CD4-positive, alpha-beta memory T cell (primary cell): ENCODE results near the gene ACP6. TPM values are rescaled to one million over a fixed set of nuclear protein-coding genes. Genes with fewer than 3 reads are reported as not detected.

Source experiments
- CTCF ChIA-PET: fragments of 350-600 bp; sonication (Branson Sonifier 250); formaldehyde crosslinking; loops from one replicate; lab custom pipeline; 2021; ENCODE audit warnings: inconsistent platforms; ENCODE audit not compliant: partially characterized antibody; lab: Charles Lee
- POLR2A ChIA-PET: fragments of 350-600 bp; sonication (Branson Sonifier 250); formaldehyde crosslinking; loops from one replicate; lab custom pipeline; 2021; ENCODE audit not compliant: partially characterized antibody; lab: Charles Lee
- DNase-seq, 5 donors: peaks; one replicate each; pipeline versions ENCODE4 v3.0.0 to v3.0.0-alpha.2; 2020 to 2022; ENCODE audit warnings: mixed read lengths in 1 of 5
- H3K27ac ChIP-seq: one replicate; pipeline ENCODE4 v1.7.0; 2013; ENCODE audit warnings: low read depth, low read length
- H3K27me3 ChIP-seq: 2 replicates; pipeline ENCODE4 v1.7.0; 2013; ENCODE audit warnings: mild to moderate bottlenecking, low read length, moderate library complexity; ENCODE audit not compliant: insufficient read depth
- H3K36me3 ChIP-seq: 2 replicates; pipeline ENCODE4 v1.7.0; 2013; ENCODE audit warnings: mild to moderate bottlenecking, low read length, moderate library complexity; ENCODE audit not compliant: insufficient read depth
- H3K4me1 ChIP-seq: 2 replicates; pipeline ENCODE4 v1.7.0; 2013; ENCODE audit warnings: mild to moderate bottlenecking, low read length, moderate library complexity; ENCODE audit not compliant: insufficient read depth
- H3K4me3 ChIP-seq, 2 donors: one replicate each; pipeline ENCODE4 v1.7.0; 2013; ENCODE audit warnings: low read length in 2 of 2, mild to moderate bottlenecking in 1 of 2
- H3K9me3 ChIP-seq, 2 donors: one replicate each; pipeline ENCODE4 v1.7.0; 2013; ENCODE audit warnings: low read length in 2 of 2, control low read depth in 1 of 2; ENCODE audit not compliant: control insufficient read depth in 1 of 2
- H3K27ac Mint-ChIP-seq, 7 donors: one replicate each; pipeline ENCODE4 v1.8.0; 2020 to 2021; ENCODE audit warnings: mixed read lengths in 7 of 7, mild to moderate bottlenecking in 6 of 7, inconsistent platforms in 3 of 7, moderate library complexity in 3 of 7
- H3K27me3 Mint-ChIP-seq, 2 donors: one replicate each; pipeline ENCODE4 v1.8.0; 2020 to 2021; ENCODE audit warnings: mixed read lengths in 2 of 2
- H3K36me3 Mint-ChIP-seq, 2 donors: one replicate each; pipeline ENCODE4 v1.8.0; 2020 to 2021; ENCODE audit warnings: mixed read lengths in 2 of 2, inconsistent platforms in 1 of 2, mild to moderate bottlenecking in 1 of 2
- H3K4me1 Mint-ChIP-seq, 4 donors: one replicate each; pipeline ENCODE4 v1.8.0; 2020 to 2021; ENCODE audit warnings: mixed read lengths in 4 of 4, mild to moderate bottlenecking in 1 of 4
- H3K4me3 Mint-ChIP-seq, 8 donors: one replicate each; pipeline ENCODE4 v1.8.0; 2020 to 2021; ENCODE audit warnings: mixed read lengths in 8 of 8, mild to moderate bottlenecking in 7 of 8, moderate library complexity in 6 of 8, inconsistent platforms in 3 of 8
- H3K9me3 Mint-ChIP-seq, 8 donors: one replicate each; pipeline ENCODE4 v1.8.0; 2020 to 2021; ENCODE audit warnings: mixed read lengths in 8 of 8, mild to moderate bottlenecking in 5 of 8, inconsistent platforms in 3 of 8, moderate library complexity in 1 of 8
- intact Hi-C: fragments of 100-400 bp; cut with micrococcal nuclease; formaldehyde crosslinking; loops from one replicate; pipeline ENCODE4 v1.15.1; 2023
- polyA plus RNA-seq, 2 donors: library from polyadenylated mRNA; unstranded; fragments of 300-500 nt; fragmentation: Illumina TruSeq; gene quantifications; one replicate each; pipeline ENCODE4 v1.2.3, GENCODE V29; 2021
- total RNA-seq, 2 experiments: library from RNA; stranded (reverse); gene quantifications; one replicate each; pipeline ENCODE4 v1.2.3, GENCODE V29; 2021

Gene ACP6
- total RNA-seq: 10 to 100 TPM; 22.0 to 22.7 TPM
- polyA plus RNA-seq: 10 to 100 TPM; 15.4 to 18.3 TPM

DNA sequence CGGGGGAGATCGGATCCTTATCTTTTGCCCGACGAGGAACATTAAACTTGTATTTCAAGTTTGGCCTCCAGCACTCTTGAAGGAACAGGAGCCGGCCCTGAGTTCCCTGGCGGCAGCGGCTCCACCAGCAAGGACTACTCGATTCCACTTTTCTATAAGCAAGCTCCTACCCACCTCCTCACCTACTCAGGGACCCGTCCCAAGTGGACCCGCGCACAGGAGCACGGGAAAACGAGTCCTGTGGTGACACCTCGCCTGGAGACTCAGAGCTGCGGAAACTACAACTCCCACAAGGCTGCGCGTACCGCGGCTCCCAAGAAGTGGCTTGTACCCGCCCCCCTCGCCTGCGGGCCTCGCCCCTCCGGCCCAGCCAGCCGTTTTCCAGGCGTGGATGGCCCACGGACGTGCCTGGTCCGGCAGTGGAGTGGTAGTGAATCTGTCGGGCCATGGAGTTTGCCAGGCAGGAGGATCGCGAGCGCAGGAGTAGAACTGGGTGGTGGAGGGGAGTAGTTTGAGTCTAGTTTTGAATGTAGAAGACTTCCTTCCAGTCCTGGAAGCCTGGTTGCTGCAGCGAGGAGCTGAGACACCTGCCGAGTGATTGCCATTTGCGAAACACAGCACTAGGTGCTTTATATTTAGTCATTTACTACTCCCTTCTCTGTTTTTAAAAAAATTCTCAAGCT, at the start of gene ACP6:
TSS of gene ACP6 (minus strand) at position 206 of the 683 bp plus-strand sequence. CDS start 476 bp downstream, outside the sequence.
- Histone ChIP-seq H3K4me3 (peak within 1 kb of the TSS; percentile 79 to 91), H3K9me3 (no peaks in the 10 kb centered on the region), H3K27ac (peak within 1 kb of the TSS; percentile 70), H3K36me3 (no peaks in the 10 kb centered on the region), H3K27me3 (no peaks in the 10 kb centered on the region), H3K4me1 (peaks cover 14% of the 10 kb centered on the region)
- intact Hi-C loops: loop anchor here (1.0 to 2.0 kb wide), 4 partner anchors 30 to 129 kb away; partner anchors contain the start of gene BCL9
- peaks cover 17 to 34% (median 22%) of the 10 kb centered on the region in 4 donors for H3K4me1 Mint-ChIP-seq
- DNase-seq: peak; percentile 80 to 90 (median 84)
- peaks cover 0 to 12% of the 10 kb centered on the region in 2 donors for H3K36me3 Mint-ChIP-seq
- ChIA-PET POLR2A (interaction anchor here (0.8 to 2.5 kb wide), 9 partner anchors 10 to 129 kb away, joined by 3 to 18 read pairs (median 6); partner anchors contain the start of gene BCL9), CTCF (interaction anchor here (1.0 to 1.6 kb wide), 4 partner anchors 11 to 129 kb away, joined by 3 to 5 read pairs (median 4); partner anchors contain the start of gene BCL9)
- peak within 1 kb of the TSS; percentile 86 to 97 (median 93) for H3K27ac Mint-ChIP-seq
- H3K4me3 Mint-ChIP-seq: peak within 1 kb of the TSS; percentile 96 to 99 (median 97)
- H3K9me3 Mint-ChIP-seq: peaks cover 0 to 1% (median 0%) of the 10 kb centered on the region in 8 donors
- H3K27me3 Mint-ChIP-seq: peaks cover 0 to 4% of the 10 kb centered on the region in 2 donors

GRCh38 chr1:147719711-147720225, 49.4 kb upstream of the ACP6 start:
- Mint-ChIP-seq H3K4me1 (peaks cover 9 to 26% (median 21%) of the 10 kb centered on the region in 4 donors), H3K4me3 (peak overlapping the region in 1 of 8 donors; percentile 14), H3K36me3 (peaks cover 0 to 3% of the 10 kb centered on the region in 2 donors), H3K9me3 (peaks cover 0 to 6% (median 6%) of the 10 kb centered on the region in 8 donors), H3K27me3 (peaks cover 8 to 9% of the 10 kb centered on the region in 2 donors), H3K27ac (peak overlapping the region in 1 of 7 donors; percentile 19)
- POLR2A ChIA-PET: no interaction called here
- Histone ChIP-seq H3K27me3 (no peaks in the 10 kb centered on the region), H3K4me1 (peaks cover 20% of the 10 kb centered on the region), H3K9me3 (peaks cover 0 to 3% of the 10 kb centered on the region in 2 donors), H3K36me3 (no peaks in the 10 kb centered on the region), H3K27ac (no peak overlapping the region), H3K4me3 (no peak overlapping the region)
- intact Hi-C loops: no loop called here
- DNase-seq: no peak
- CTCF ChIA-PET: no interaction called here

GRCh38 chr1:147719029-147719698, 48.8 kb upstream of the ACP6 start:
- Mint-ChIP-seq H3K4me1 (peaks cover 9 to 26% (median 21%) of the 10 kb centered on the region in 4 donors), H3K27ac (peak overlapping the region in 1 of 7 donors; percentile 19), H3K27me3 (peaks cover 10 to 12% of the 10 kb centered on the region in 2 donors), H3K36me3 (peaks cover 0 to 3% of the 10 kb centered on the region in 2 donors), H3K9me3 (peaks cover 0 to 6% (median 6%) of the 10 kb centered on the region in 8 donors), H3K4me3 (peak overlapping the region in 1 of 8 donors; percentile 14)
- peaks cover 0 to 3% of the 10 kb centered on the region in 2 donors for H3K9me3 ChIP-seq
- intact Hi-C loops: no loop called here
- H3K27me3 ChIP-seq: no peaks in the 10 kb centered on the region
- no peak overlapping the region for H3K4me3 ChIP-seq
- CTCF ChIA-PET: interaction anchor here (0.7 to 1.0 kb wide), 2 partner anchors 174 to 176 kb away, joined by 3 read pairs; no protein-coding TSS in a partner anchor
- H3K36me3 ChIP-seq: no peaks in the 10 kb centered on the region
- no peak for DNase-seq
- no peak overlapping the region for H3K27ac ChIP-seq
- POLR2A ChIA-PET: no interaction called here
- H3K4me1 ChIP-seq: peaks cover 19% of the 10 kb centered on the region

- Mint-ChIP-seq H3K4me3 (peak overlapping the region in 5 of 8 donors; percentile 64 to 88 (median 78)), H3K4me1 (peaks cover 5 to 24% (median 18%) of the 10 kb centered on the region in 4 donors), H3K27ac (peak overlapping the region in 5 of 7 donors; percentile 61 to 94 (median 92)), H3K27me3 (peaks cover 8 to 18% of the 10 kb centered on the region in 2 donors), H3K9me3 (peaks cover 0 to 6% (median 6%) of the 10 kb centered on the region in 8 donors), H3K36me3 (peaks cover 0 to 3% of the 10 kb centered on the region in 2 donors)
- H3K27ac ChIP-seq: no peak overlapping the region
- no peaks in the 10 kb centered on the region for H3K27me3 ChIP-seq
- peaks cover 0 to 3% of the 10 kb centered on the region in 2 donors for H3K9me3 ChIP-seq
- intact Hi-C loops: loop anchor here (1.0 kb wide), 1 partner anchor 31 kb away; no protein-coding TSS in a partner anchor
- H3K4me1 ChIP-seq: peaks cover 16% of the 10 kb centered on the region
- no peaks in the 10 kb centered on the region for H3K36me3 ChIP-seq
- POLR2A ChIA-PET: interaction anchor here (1.0 to 1.5 kb wide), 2 partner anchors 47 to 174 kb away, joined by 3 to 6 read pairs; partner anchors contain the start of gene ACP6
- peak in 1 of 5 donors; percentile 15 for DNase-seq
- no peak overlapping the region for H3K4me3 ChIP-seq
- CTCF ChIA-PET: interaction anchor here (1.4 to 1.5 kb wide), 2 partner anchors 16 to 175 kb away, joined by 3 to 7 read pairs; no protein-coding TSS in a partner anchor
Observed at GRCh38 chr1:147717706-147718097, 47.4 kb upstream of the ACP6 start.

DNA sequence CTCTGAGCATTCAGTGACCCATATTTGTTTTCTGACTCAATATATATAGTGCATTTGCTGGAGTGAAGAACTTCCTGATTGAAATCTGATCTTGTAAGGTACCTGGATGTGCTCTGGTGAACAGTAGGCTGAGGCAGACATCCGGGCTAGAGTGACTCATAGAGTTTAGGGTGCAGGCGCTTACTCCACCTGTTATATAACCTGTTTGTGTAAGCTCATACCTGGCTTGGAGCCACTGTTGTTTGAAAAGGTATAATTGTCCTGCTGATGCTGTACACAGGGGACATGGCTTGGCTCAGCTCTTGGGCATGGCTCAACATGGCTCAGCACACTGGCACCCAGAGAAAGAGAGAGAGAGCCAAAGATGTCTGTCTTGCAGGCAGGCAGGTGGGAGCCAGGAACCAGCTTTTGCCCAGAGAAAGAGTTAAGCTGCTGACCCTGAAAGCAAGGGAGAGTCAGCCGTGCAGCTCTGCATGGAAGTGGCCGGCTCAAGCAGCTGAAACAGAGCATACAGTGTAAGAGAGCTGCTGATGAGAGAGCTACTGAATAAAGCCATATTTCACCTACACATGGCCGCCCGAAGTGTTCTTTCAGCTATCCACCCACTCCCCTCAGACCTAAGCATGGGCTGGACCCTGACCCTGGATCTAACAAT, 46.9 kb upstream of the ACP6 start:
- no peak overlapping the region for H3K4me3 ChIP-seq
- ChIA-PET CTCF (interaction anchor here (1.4 to 1.5 kb wide), 2 partner anchors 15 to 176 kb away, joined by 3 to 7 read pairs; no protein-coding TSS in a partner anchor), POLR2A (interaction anchor here (0.8 to 1.5 kb wide), 3 partner anchors 15 to 175 kb away, joined by 3 to 6 read pairs (median 4); partner anchors contain the start of gene ACP6)
- DNase-seq: peak; percentile 27 to 87 (median 56)
- peaks cover 10 to 21% of the 10 kb centered on the region in 2 donors for H3K27me3 Mint-ChIP-seq
- peaks cover 0 to 6% (median 6%) of the 10 kb centered on the region in 8 donors for H3K9me3 Mint-ChIP-seq
- H3K27ac Mint-ChIP-seq: peak overlapping the region; percentile 88 to 94 (median 91)
- peak overlapping the region in 7 of 8 donors; percentile 55 to 88 (median 74) for H3K4me3 Mint-ChIP-seq
- H3K36me3 Mint-ChIP-seq: peaks cover 0 to 3% of the 10 kb centered on the region in 2 donors
- peaks cover 16% of the 10 kb centered on the region for H3K4me1 ChIP-seq
- no peaks in the 10 kb centered on the region for H3K27me3 ChIP-seq
- peaks cover 0 to 3% of the 10 kb centered on the region in 2 donors for H3K9me3 ChIP-seq
- H3K4me1 Mint-ChIP-seq: peaks cover 5 to 24% (median 18%) of the 10 kb centered on the region in 4 donors
- H3K27ac ChIP-seq: no peak overlapping the region
- no peaks in the 10 kb centered on the region for H3K36me3 ChIP-seq
- intact Hi-C loops: loop anchor here (1.0 kb wide), 1 partner anchor 31 kb away; no protein-coding TSS in a partner anchor

GRCh38 chr1:147712605-147713004, 42.3 kb upstream of the ACP6 start:
- peaks cover 22 to 25% of the 10 kb centered on the region in 2 donors for H3K27me3 Mint-ChIP-seq
- CTCF ChIA-PET: no interaction called here
- DNase-seq: no peak
- H3K36me3 ChIP-seq: no peaks in the 10 kb centered on the region
- no peaks in the 10 kb centered on the region for H3K27me3 ChIP-seq
- H3K4me1 ChIP-seq: peaks cover 11% of the 10 kb centered on the region
- H3K27ac Mint-ChIP-seq: no peak overlapping the region
- H3K9me3 ChIP-seq: no peaks in the 10 kb centered on the region
- H3K36me3 Mint-ChIP-seq: peaks cover 0 to 3% of the 10 kb centered on the region in 2 donors
- H3K9me3 Mint-ChIP-seq: peaks cover 0 to 2% (median 0%) of the 10 kb centered on the region in 8 donors
- H3K4me3 Mint-ChIP-seq: no peak overlapping the region
- no peak overlapping the region for H3K27ac ChIP-seq
- intact Hi-C loops: no loop called here
- peaks cover 5 to 17% (median 10%) of the 10 kb centered on the region in 4 donors for H3K4me1 Mint-ChIP-seq
- no peak overlapping the region for H3K4me3 ChIP-seq
- POLR2A ChIA-PET: no interaction called here
